GM12878 (cell line): ENCODE data around the gene NFE2L2. TPM values are rescaled to one million over a fixed set of nuclear protein-coding genes. Genes with fewer than 3 reads are reported as not detected.
A peak's percentile ranks its signal among the peaks of the same experiment; 100 is the strongest.

Experiments
- ATAC-seq: fragments of 200-7000 bp; cut with Tn5 transposase; 3 replicates; pipeline ENCODE4 v1.9.1; 2020; ENCODE audit warnings: mild to moderate bottlenecking, moderate library complexity
- BruUV-seq: library from RNA; stranded (reverse); fragments of 400-500 nt; replicated peaks from 2 replicates; lab custom pipeline; 2021; lab: Mats Ljungman, UMichigan
- CTCF ChIA-PET: fragments of 300-600 bp; sonication (Branson Sonifier 250); formaldehyde crosslinking; extraction: SDS; loops from one replicate; lab custom pipeline; 2021; ENCODE audit warnings: inconsistent platforms; lab: Yijun Ruan, JAX
- POLR2A ChIA-PET: fragments of 350-600 bp; formaldehyde crosslinking; extraction: SDS; loops from one replicate; lab custom pipeline; 2021; ENCODE audit warnings: inconsistent platforms; lab: Charles Lee
- RAD21 ChIA-PET: fragments of 300-600 bp; sonication (Branson Sonifier 250); formaldehyde crosslinking; loops from one replicate; lab custom pipeline; 2023; ENCODE audit warnings: antibody characterized with exemption; ENCODE audit not compliant: unreplicated experiment; lab: Charles Lee
- SMC1A ChIA-PET: fragments of 300-600 bp; sonication (Branson Sonifier 250); formaldehyde crosslinking; loops from one replicate; lab custom pipeline; 2023; ENCODE audit not compliant: unreplicated experiment, uncharacterized antibody; lab: Charles Lee
- DNase-seq: peaks from one replicate; pipeline ENCODE4 v3.0.0-alpha.2; 2011; ENCODE audit warnings: low read depth, low spot score
- FAIRE-seq: peaks from 3 replicates; lab custom pipeline; 2011; peaks lifted over from hg19 to GRCh38; lab: Jason Lieb, UNC
- H2AFZ ChIP-seq: 2 replicates; pipeline ENCODE4 v1.6.0; 2011; ENCODE audit warnings: low read depth, low read length, control low read depth; ENCODE audit not compliant: control insufficient read depth
- H3K27ac ChIP-seq: 2 replicates; pipeline ENCODE4 v1.5.1; 2011; ENCODE audit warnings: control low read depth; ENCODE audit not compliant: control insufficient read depth, insufficient read depth
- H3K27me3 ChIP-seq, 2 experiments: replicated peaks in 1 of 2; 2 replicates each; pipeline versions ENCODE4 v1.6.0 to v1.6.1; 2011; ENCODE audit warnings: low read length in 1 of 2; ENCODE audit not compliant: control insufficient read depth in 2 of 2, insufficient read depth in 2 of 2
- H3K36me3 ChIP-seq, 2 experiments: 2 replicates each; pipeline ENCODE4 v1.5.1; 2011; ENCODE audit warnings: low read length in 1 of 2; ENCODE audit not compliant: control insufficient read depth in 2 of 2, insufficient read depth in 2 of 2
- H3K4me1 ChIP-seq: 2 replicates; pipeline ENCODE4 v1.6.1; 2011; ENCODE audit warnings: mild to moderate bottlenecking, low read length, moderate library complexity, mixed read lengths; ENCODE audit not compliant: control insufficient read depth, insufficient read depth
- H3K4me2 ChIP-seq: 2 replicates; pipeline ENCODE4 v1.6.0; 2011; ENCODE audit warnings: control low read depth; ENCODE audit not compliant: control insufficient read depth, insufficient read depth
- H3K4me3 ChIP-seq: fragments of 200-600 bp; sonication (generic); 2 replicates; pipeline ENCODE4 v1.5.1; 2016
- H3K79me2 ChIP-seq: 2 replicates; pipeline ENCODE4 v1.6.0; 2011; ENCODE audit warnings: low read length; ENCODE audit not compliant: control insufficient read depth, insufficient read depth
- H3K9ac ChIP-seq: 2 replicates; pipeline ENCODE4 v1.8.0; 2011; ENCODE audit warnings: low read length, control low read depth, mixed read lengths; ENCODE audit not compliant: control insufficient read depth, insufficient read depth
- H3K9me3 ChIP-seq: replicated peaks from 3 replicates; pipeline ENCODE4 v1.5.1; 2011; ENCODE audit warnings: mild to moderate bottlenecking, low read length; ENCODE audit not compliant: control insufficient read depth, insufficient read depth
- H4K20me1 ChIP-seq: 2 replicates; pipeline ENCODE4 v1.6.0; 2011; ENCODE audit not compliant: control insufficient read depth, insufficient read depth
- CHD1 ChIP-seq: IDR thresholded peaks from 2 replicates; pipeline ENCODE4 v1.6.1; 2012; ENCODE audit warnings: low read depth, low read length, improper control_type of control experiment
- CHD4 ChIP-seq: fragments of 200-600 bp; sonication (generic); IDR thresholded peaks from 2 replicates; pipeline ENCODE4 v1.6.1; 2016; ENCODE audit warnings: mild to moderate bottlenecking
- CREM ChIP-seq: IDR thresholded peaks from 2 replicates; pipeline ENCODE4 v1.6.1; 2014; ENCODE audit warnings: antibody characterized with exemption, low read depth
- FOXM1 ChIP-seq: IDR thresholded peaks from 2 replicates; pipeline ENCODE4 v1.6.1; 2012; ENCODE audit warnings: low read depth, mild to moderate bottlenecking, inconsistent platforms, low read length, moderate library complexity
- LARP7 ChIP-seq: fragments of 450-650 bp; IDR thresholded peaks from 2 replicates; pipeline ENCODE4 v1.6.1; 2017; ENCODE audit warnings: mild to moderate bottlenecking
- NFYB ChIP-seq: IDR thresholded peaks from 2 replicates; pipeline ENCODE4 v1.6.1; 2011; ENCODE audit warnings: low read depth, mild to moderate bottlenecking, low read length, improper control_type of control experiment, moderate library complexity; ENCODE audit not compliant: insufficient read depth
- NR2C2 ChIP-seq: IDR thresholded peaks from 2 replicates; pipeline ENCODE4 v1.6.1; 2011; ENCODE audit warnings: borderline replicate concordance, low read depth; ENCODE audit not compliant: control insufficient read depth, insufficient read length
- RB1 ChIP-seq: fragments of 450-650 bp; formaldehyde crosslinking; IDR thresholded peaks from 2 replicates; pipeline ENCODE4 v1.6.1; 2017; ENCODE audit warnings: mild to moderate bottlenecking, borderline replicate concordance
- STAT1 ChIP-seq: fragments of 450-650 bp; conservative IDR thresholded peaks from 2 replicates; pipeline ENCODE4 v1.6.1; 2014; ENCODE audit warnings: antibody characterized with exemption, mild to moderate bottlenecking
- YY1 ChIP-seq: IDR thresholded peaks from 2 replicates; pipeline ENCODE4 v1.6.1; 2011; ENCODE audit warnings: low read depth, mild to moderate bottlenecking, low read length
- WGBS: methylation state at CpG from one replicate; pipeline ENCODE4 v1.1.6; 2016; ENCODE audit warnings: low lambda C conversion rate; ENCODE audit not compliant: insufficient replicate concordance, insufficient coverage; ENCODE audit errors: missing lambda C conversion rate; 5-methylcytosine and 5-hydroxymethylcytosine counted together
- in situ Hi-C: fragments of 300-500 bp; cut with MboI; formaldehyde crosslinking; loops from 9 replicates; pipeline ENCODE4 v1.14.3; 2018; ENCODE audit warnings: mixed read lengths
- intact Hi-C: fragments of 100-400 bp; cut with micrococcal nuclease; formaldehyde crosslinking; loops from one replicate; pipeline ENCODE4 v1.14.2; 2022; ENCODE audit not compliant: unreplicated experiment
- polyA plus RNA-seq, 11 experiments: library from polyadenylated mRNA; depleted of rRNA in 4 of 11; unstranded in 6 of 11; stranded (reverse) in 5 of 11; fragments of >200 nt; fragmentation: Nextera tagmentation in 4 of 11; fragmentation: Illumina TruSeq in 1 of 11; extraction: Ambion mirVana in 4 of 11; extraction: Trizol in 1 of 11; gene quantifications; 1 replicate in 1 of 11; 2 replicates in 10 of 11; pipeline versions ENCODE4 v1.2.1 to v1.2.3, GENCODE V29; 2011 to 2016; ENCODE audit warnings: inconsistent platforms in 2 of 11, missing spikeins in 2 of 11, low read depth in 1 of 11
- total RNA-seq, 4 experiments: library from RNA; depleted of rRNA in 3 of 4; stranded (reverse); fragments of >200 nt in 3 of 4; fragmentation: Illumina TruSeq in 1 of 4; extraction: Trizol in 1 of 4; gene quantifications; 2 replicates each; pipeline versions ENCODE4 v1.2.1 to v1.2.3, GENCODE V29; 2013 to 2021
- TF ChIP-seq, protein P1 (sequence below): fragments of 450-650 bp; IDR thresholded peaks from 2 replicates; pipeline ENCODE4 v1.6.1; 2014; ENCODE audit warnings: mild to moderate bottlenecking
- TF ChIP-seq, protein P2 (sequence below): fragments of 450-650 bp; IDR thresholded peaks from 2 replicates; pipeline ENCODE4 v1.6.1; 2016; ENCODE audit warnings: mild to moderate bottlenecking
- TF ChIP-seq, protein P3 (sequence below): fragments of 450-650 bp; conservative IDR thresholded peaks from 2 replicates; pipeline ENCODE4 v1.6.1; 2017; ENCODE audit warnings: mild to moderate bottlenecking, moderate library complexity

NFE2L2 gene
- total and polyA plus RNA-seq, 10 of the 15 experiments (the other 5 are each of a cell fraction or from before 2014, with no cell fraction given), result 18.4 to 69.8 (median 37.1) TPM

DNA sequence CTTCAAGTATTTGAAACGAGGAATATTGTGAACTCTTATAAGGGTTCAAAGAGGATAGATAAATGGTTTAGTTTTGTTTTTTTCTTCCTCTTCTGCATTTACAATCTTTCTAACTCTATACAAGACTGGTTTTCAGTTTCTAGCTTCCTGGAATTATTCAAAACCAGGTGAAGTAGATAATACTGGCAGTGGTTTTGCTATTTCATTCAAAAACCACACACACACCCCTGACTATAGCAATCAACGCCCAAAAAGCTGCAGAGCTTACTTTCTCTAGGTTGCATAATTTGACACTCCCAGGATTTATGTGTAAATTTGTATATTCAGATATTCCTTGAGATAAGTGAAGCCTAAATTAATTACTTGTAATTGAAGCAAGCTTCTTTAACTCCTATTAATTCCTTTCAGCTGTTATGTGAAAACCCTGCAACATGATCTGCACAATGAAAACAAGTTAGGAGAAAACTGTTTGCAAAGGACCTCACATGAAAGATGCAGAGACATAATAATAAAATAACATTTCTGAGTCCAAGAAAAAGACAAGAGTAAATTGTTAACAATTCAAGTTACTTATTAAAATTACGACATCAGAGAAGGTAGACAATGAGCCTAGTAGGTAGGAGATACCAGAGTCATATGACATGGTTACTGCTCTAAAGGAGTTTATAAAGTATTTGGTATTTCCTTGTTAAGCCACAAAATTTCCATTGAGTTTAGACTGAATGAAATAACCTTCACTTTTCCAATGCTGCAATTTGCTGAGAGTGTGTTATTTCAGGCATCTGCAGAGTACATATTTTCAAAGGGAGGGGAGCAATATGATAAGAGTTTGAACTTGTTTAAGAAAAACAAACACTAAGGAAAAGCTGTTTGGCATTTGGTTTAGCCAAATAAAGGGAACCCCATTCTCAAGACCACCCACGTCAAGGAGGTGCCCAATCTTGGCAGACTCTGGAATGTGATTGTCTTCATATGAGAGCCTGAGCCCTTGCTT is 1.6 kb upstream of the NFE2L2 start (continued):
- 0 out of 2 replicates have a peak, but pooled peaks have one; percentile 7 for TF ChIP-seq RB1
- TF ChIP-seq STAT1, result no peak
- TF ChIP-seq CHD1, result no peak
- peak; percentile 38; the same call in 1 of the 2 replicates for TF ChIP-seq FOXM1
- TF ChIP-seq, all 136 proteins: peak for 3

DNA sequence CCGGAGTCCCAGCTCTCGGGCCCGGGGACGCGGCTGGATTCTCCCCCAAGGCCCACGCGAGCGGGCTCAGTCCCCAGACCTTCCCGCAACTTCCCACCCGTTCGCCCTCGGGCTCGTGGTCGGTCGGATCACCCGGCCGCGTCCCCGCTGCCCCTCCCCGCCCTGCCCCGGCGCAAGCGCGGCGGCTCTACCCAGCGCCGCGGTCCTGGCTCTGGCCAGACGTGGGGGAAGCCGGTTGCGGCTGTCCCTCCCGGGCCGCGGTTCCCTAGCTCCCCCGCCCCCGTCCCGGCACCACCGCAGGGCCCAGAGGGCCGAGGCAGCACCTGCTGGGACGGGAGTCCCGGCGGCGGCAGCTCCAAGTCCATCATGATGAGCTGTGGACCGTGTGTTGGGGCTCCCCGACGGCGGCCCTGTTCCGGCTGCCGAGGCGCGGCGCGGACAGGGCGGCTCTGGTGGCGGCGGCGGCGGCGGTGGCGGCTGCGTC is 276 bp downstream of the NFE2L2 start:
- SMC1A ChIA-PET, result interaction anchor here (0.7 to 8.5 kb wide), 24 partner anchors 9 to 770 kb away, joined by 3 to 140 read pairs (median 6); partner anchors contain the start of genes AGPS and HNRNPA3
- H3K4me1 ChIP-seq, result peaks cover 12% of the 10 kb centered on the region
- BruUV-seq, result no TSS peak
- peak overlapping the region; percentile 99 for H3K9ac ChIP-seq
- in situ Hi-C loops (no loop called here), intact Hi-C loops (loop anchor here (2.0 to 10.0 kb wide), 2 partner anchors 17 to 131 kb away; partner anchors contain the start of gene AGPS)
- WGBS, result 1% methylated on average over 51 of the region's 61 CpGs
- H3K4me2 ChIP-seq, result peak overlapping the region; percentile 99; the same call in 1 of the 2 replicates
- RAD21 ChIA-PET, result interaction anchor here (0.8 to 6.2 kb wide), 26 partner anchors 9 to 173 kb away, joined by 3 to 166 read pairs (median 6); partner anchors contain the start of genes AGPS and HNRNPA3
- peak overlapping the region; percentile 72 for H3K4me3 ChIP-seq
- no peaks in the 10 kb centered on the region for H4K20me1 ChIP-seq
- FAIRE-seq (no peak), DNase-seq (no peak), ATAC-seq (peak; percentile 30)
- no peaks in the 10 kb centered on the region for H3K27me3 ChIP-seq
- no peaks in the 10 kb centered on the region for H3K36me3 ChIP-seq
- POLR2A ChIA-PET, result interaction anchor here (0.7 to 6.7 kb wide), 24 partner anchors 9 to 421 kb away, joined by 3 to 76 read pairs (median 7); partner anchors contain the start of gene HNRNPA3
- peaks cover 49% of the 10 kb centered on the region for H3K79me2 ChIP-seq
- H2AFZ ChIP-seq, result peak overlapping the region; percentile 66
- H3K9me3 ChIP-seq, result no peaks in the 10 kb centered on the region; the same call in 2 of the 3 replicates
- CTCF ChIA-PET, result interaction anchor here (0.6 to 14.2 kb wide), 25 partner anchors 9 to 152 kb away, joined by 3 to 213 read pairs (median 7); partner anchors contain the start of gene HNRNPA3
- peak overlapping the region; percentile 99 for H3K27ac ChIP-seq
- TF ChIP-seq NR2C2 (no peak), LARP7 (peak; percentile 99), YY1 (no peak; the same call in 1 of the 2 replicates), CREM (no peak), NFYB (no peak), CHD4 (no peak)
- TF ChIP-seq, protein P1, sequence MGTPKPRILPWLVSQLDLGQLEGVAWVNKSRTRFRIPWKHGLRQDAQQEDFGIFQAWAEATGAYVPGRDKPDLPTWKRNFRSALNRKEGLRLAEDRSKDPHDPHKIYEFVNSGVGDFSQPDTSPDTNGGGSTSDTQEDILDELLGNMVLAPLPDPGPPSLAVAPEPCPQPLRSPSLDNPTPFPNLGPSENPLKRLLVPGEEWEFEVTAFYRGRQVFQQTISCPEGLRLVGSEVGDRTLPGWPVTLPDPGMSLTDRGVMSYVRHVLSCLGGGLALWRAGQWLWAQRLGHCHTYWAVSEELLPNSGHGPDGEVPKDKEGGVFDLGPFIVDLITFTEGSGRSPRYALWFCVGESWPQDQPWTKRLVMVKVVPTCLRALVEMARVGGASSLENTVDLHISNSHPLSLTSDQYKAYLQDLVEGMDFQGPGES, result 0 out of 2 replicates have a peak, but pooled peaks have one; percentile 17
- TF ChIP-seq, protein P2, sequence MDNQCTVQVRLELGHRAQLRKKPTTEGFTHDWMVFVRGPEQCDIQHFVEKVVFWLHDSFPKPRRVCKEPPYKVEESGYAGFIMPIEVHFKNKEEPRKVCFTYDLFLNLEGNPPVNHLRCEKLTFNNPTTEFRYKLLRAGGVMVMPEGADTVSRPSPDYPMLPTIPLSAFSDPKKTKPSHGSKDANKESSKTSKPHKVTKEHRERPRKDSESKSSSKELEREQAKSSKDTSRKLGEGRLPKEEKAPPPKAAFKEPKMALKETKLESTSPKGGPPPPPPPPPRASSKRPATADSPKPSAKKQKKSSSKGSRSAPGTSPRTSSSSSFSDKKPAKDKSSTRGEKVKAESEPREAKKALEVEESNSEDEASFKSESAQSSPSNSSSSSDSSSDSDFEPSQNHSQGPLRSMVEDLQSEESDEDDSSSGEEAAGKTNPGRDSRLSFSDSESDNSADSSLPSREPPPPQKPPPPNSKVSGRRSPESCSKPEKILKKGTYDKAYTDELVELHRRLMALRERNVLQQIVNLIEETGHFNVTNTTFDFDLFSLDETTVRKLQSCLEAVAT, result no peak
- TF ChIP-seq, protein P3, sequence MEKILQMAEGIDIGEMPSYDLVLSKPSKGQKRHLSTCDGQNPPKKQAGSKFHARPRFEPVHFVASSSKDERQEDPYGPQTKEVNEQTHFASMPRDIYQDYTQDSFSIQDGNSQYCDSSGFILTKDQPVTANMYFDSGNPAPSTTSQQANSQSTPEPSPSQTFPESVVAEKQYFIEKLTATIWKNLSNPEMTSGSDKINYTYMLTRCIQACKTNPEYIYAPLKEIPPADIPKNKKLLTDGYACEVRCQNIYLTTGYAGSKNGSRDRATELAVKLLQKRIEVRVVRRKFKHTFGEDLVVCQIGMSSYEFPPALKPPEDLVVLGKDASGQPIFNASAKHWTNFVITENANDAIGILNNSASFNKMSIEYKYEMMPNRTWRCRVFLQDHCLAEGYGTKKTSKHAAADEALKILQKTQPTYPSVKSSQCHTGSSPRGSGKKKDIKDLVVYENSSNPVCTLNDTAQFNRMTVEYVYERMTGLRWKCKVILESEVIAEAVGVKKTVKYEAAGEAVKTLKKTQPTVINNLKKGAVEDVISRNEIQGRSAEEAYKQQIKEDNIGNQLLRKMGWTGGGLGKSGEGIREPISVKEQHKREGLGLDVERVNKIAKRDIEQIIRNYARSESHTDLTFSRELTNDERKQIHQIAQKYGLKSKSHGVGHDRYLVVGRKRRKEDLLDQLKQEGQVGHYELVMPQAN, result peak; percentile 52; the same call in 1 of the 2 replicates
